BLaER1 (cell line): Measurements from ENCODE around the gene DTWD1.
A peak's percentile ranks its signal among the peaks of the same experiment; 100 is the strongest.

ENCODE experiments used
- H3K27ac ChIP-seq: shearing (Covaris generic); formaldehyde crosslinking; 2 replicates; pipeline ENCODE4 v1.8.1; 2022
- H3K27me3 ChIP-seq: shearing (Covaris generic); formaldehyde crosslinking; 2 replicates; pipeline ENCODE4 v1.8.1; 2022
- H3K36me3 ChIP-seq: shearing (Covaris generic); formaldehyde crosslinking; 2 replicates; pipeline ENCODE4 v1.8.1; 2022
- H3K4me1 ChIP-seq: shearing (Covaris generic); formaldehyde crosslinking; 2 replicates; pipeline ENCODE4 v1.8.1; 2022
- H3K4me2 ChIP-seq: shearing (Covaris generic); formaldehyde crosslinking; 2 replicates; pipeline ENCODE4 v1.8.1; 2022
- H3K4me3 ChIP-seq: shearing (Covaris generic); formaldehyde crosslinking; 2 replicates; pipeline ENCODE4 v1.8.1; 2022
- H3K9ac ChIP-seq: shearing (Covaris generic); formaldehyde crosslinking; 2 replicates; pipeline ENCODE4 v1.8.1; 2022
- H3K9me3 ChIP-seq: shearing (Covaris generic); formaldehyde crosslinking; 2 replicates; pipeline ENCODE4 v1.8.1; 2022
- H4K20me1 ChIP-seq: shearing (Covaris generic); formaldehyde crosslinking; 2 replicates; pipeline ENCODE4 v1.8.1; 2022
- Cebpa-rat ChIP-seq: shearing (Covaris generic); IDR thresholded peaks from 2 replicates; pipeline ENCODE4 v1.8.1; 2022

The DTWD1 gene

DNA sequence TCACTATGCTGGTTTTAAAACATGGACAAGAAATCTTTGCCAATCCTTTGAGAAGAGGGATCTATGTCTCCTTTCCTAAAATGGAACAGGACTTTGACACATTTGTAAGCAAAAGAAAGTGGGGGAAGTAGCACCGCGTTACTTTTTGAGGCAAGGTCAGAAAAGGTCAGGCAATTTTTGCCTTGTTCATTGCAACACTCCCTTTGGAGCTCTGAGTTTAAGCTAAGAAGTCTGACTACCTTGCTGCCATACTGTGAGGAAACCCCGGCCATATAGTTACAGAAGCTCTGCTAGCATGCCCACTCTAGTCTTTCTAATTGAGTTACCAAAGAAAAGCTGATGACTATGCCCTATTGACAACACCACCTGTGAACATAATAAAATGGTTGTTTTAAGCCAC is 1.6 kb upstream of the DTWD1 start:
- H3K4me2 ChIP-seq: no peak overlapping the region

DNA sequence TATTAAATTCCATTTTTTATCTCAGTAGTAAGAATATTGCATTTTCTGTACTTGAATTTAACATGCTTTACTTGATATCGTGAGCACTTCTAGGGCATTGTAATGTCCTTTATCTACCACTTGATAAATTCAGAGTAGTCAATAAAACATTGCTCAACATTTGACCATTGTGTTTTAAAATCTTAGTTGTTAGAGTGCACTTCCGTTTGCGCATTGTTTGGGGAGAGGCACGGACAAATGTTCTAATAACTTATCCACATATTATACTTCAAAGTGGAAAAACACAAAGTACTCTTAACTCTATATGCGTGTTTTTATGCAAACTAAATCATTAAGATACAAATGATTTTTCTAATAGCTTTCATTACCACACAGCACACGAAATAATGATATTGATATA is 649 bp upstream of the DTWD1 start:
- no peaks in the 10 kb centered on the region for H3K27me3 ChIP-seq
- H3K27ac ChIP-seq: peak overlapping the region; percentile 54; the same call in 1 of the 2 replicates
- peak overlapping the region; percentile 66 for H3K4me2 ChIP-seq
- H3K4me1 ChIP-seq: peaks cover 14% of the 10 kb centered on the region
- H4K20me1 ChIP-seq: no peaks in the 10 kb centered on the region
- H3K36me3 ChIP-seq: peaks cover 17% of the 10 kb centered on the region; the same call in 1 of the 2 replicates
- peak overlapping the region; percentile 78 for H3K4me3 ChIP-seq
- peaks cover 26% of the 10 kb centered on the region for H3K9me3 ChIP-seq
- TF ChIP-seq Cebpa-rat: no peak
- H3K9ac ChIP-seq: peak overlapping the region; percentile 90

More for the DNA sequence above, 1.6 kb upstream of the DTWD1 start:
- Histone ChIP-seq H3K9me3 (peaks cover 28% of the 10 kb centered on the region), H3K9ac (no peak overlapping the region), H3K27me3 (no peaks in the 10 kb centered on the region), H3K36me3 (peaks cover 17% of the 10 kb centered on the region), H3K4me1 (peaks cover 14% of the 10 kb centered on the region), H3K27ac (no peak overlapping the region), H3K4me3 (no peak overlapping the region), H4K20me1 (no peaks in the 10 kb centered on the region)
- TF ChIP-seq Cebpa-rat: no peak

DNA sequence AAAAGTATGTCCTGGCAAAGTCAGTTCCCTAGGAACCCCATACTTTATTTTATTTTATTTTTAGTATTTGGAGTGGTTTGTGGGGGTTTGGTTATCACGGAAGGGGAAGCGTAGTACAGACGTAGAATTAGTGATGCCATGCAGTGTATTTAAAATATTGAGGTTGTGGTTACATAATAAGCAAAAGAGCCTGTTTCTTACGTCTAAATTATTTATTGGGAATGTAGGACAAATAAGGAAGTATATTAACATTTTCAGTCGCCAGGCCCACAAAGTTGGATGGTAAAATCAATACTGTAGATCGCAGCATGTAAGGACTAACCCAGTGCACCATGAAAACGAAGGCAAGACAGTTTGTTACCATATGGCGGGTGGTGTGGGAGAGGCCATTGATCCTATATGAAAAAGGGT is 558 bp downstream of the DTWD1 start:
- H3K9ac ChIP-seq: peak overlapping the region; percentile 90
- no peaks in the 10 kb centered on the region for H3K27me3 ChIP-seq
- H3K4me1 ChIP-seq: peaks cover 14% of the 10 kb centered on the region
- no peak for TF ChIP-seq Cebpa-rat
- H3K9me3 ChIP-seq: peaks cover 27% of the 10 kb centered on the region
- H3K36me3 ChIP-seq: peaks cover 24% of the 10 kb centered on the region
- H3K4me3 ChIP-seq: peak overlapping the region; percentile 78
- no peaks in the 10 kb centered on the region for H4K20me1 ChIP-seq
- peak overlapping the region; percentile 88 for H3K27ac ChIP-seq
- H3K4me2 ChIP-seq: peak overlapping the region; percentile 79

DNA sequence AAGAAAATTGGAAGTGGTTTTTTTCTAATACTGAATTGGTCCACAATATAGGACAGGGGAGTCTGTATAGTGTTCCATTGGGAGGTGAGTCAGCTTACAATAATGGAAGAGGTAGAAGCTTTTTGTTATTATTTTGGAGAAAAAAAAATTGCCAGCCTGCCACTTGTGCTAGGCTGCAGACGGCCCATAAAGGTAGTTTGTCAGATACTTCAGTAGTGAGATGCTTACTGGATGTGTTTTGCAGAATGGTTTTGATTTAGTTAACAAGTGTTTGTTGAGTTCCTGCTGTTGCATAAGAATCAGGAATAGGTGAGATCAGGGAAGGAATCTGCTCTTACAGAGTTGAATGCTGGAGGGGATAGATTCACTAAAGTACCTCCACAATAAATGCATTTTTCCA is 1.0 kb downstream of the DTWD1 start:
- no peaks in the 10 kb centered on the region for H3K27me3 ChIP-seq
- peak overlapping the region; percentile 78 for H3K4me3 ChIP-seq
- H3K36me3 ChIP-seq: peaks cover 24% of the 10 kb centered on the region
- peak overlapping the region; percentile 79 for H3K4me2 ChIP-seq
- H3K27ac ChIP-seq: no peak overlapping the region
- H3K9ac ChIP-seq: peak overlapping the region; percentile 90
- peaks cover 27% of the 10 kb centered on the region for H3K9me3 ChIP-seq
- no peak for TF ChIP-seq Cebpa-rat
- H3K4me1 ChIP-seq: peaks cover 14% of the 10 kb centered on the region
- H4K20me1 ChIP-seq: no peaks in the 10 kb centered on the region

DNA sequence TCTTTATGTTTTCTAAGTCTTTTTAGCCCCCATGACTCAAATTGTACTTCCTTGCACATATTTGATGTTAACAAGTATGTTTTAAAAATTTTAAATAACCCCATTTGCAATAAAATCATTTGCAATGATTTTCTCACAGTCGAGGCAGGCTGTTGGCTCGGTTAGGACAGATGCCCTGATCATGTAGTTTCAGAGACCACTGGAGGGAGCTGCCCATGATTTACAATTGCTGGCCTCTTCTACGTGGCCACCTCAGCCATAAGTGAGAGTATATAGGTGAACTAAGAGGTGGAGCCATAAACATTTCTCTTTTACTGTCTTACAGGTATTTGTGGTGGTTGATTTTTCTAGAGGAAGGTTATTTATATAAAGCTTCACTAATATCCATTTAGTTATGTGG is 1.7 kb downstream of the DTWD1 start:
- H3K27me3 ChIP-seq: no peaks in the 10 kb centered on the region
- H3K9me3 ChIP-seq: peaks cover 27% of the 10 kb centered on the region
- H4K20me1 ChIP-seq: no peaks in the 10 kb centered on the region
- no peak for TF ChIP-seq Cebpa-rat
- peaks cover 28% of the 10 kb centered on the region for H3K36me3 ChIP-seq
- H3K4me2 ChIP-seq: no peak overlapping the region
- no peak overlapping the region for H3K27ac ChIP-seq
- no peak overlapping the region for H3K4me3 ChIP-seq
- peaks cover 14% of the 10 kb centered on the region for H3K4me1 ChIP-seq
- no peak overlapping the region for H3K9ac ChIP-seq

DNA sequence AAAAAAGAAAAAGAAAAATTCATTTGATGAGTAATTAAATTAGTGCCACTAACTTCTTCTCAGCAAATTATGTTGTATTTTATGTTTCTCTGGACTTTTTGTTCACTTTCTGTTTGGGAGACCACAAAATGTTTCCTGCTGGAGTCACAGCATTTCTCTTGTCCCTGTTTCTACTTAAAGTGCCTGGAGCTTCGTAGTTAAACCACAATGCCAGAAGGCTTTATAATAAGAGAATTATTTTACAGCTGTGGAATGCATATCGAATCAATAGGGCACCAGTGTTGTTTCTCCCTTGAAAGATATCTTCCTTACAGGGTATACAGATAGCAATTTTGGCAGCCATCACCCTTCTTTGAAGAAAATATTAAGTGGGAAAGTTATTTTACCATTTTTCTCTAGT is 3.2 kb downstream of the DTWD1 start:
- Histone ChIP-seq H3K4me1 (peaks cover 14% of the 10 kb centered on the region), H3K4me3 (no peak overlapping the region), H3K27ac (no peak overlapping the region), H3K4me2 (no peak overlapping the region), H3K27me3 (no peaks in the 10 kb centered on the region), H3K36me3 (peaks cover 35% of the 10 kb centered on the region), H4K20me1 (no peaks in the 10 kb centered on the region), H3K9me3 (peaks cover 27% of the 10 kb centered on the region), H3K9ac (no peak overlapping the region)
- no peak for TF ChIP-seq Cebpa-rat

DNA sequence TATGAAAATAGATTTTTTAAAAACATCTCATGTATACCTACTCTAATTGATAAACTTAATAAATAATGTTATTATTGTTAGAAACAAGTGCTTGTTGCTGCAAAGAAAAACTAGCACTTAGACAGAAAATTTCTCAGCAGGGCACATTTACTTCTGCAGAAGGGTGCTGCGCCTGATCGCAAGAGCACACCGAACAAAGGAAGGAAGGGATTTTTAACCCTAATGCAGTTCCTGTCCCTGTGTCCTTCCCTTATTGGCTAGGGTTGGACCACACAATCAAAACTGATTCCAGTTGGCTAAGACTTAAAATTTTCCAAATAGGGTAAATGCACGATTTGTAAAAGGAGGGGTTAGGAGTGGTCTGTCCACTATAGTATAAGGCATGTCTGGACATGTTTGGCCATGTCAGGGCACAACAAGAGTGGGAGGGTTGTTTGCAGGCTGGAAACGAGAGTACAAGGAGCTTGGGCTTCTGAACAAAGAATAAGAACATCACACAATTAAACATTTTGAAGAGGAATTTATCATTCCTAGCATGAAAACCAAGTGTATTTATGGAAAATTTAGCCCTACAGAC is 4.7 kb downstream of the DTWD1 start:
- no peak for TF ChIP-seq Cebpa-rat
- no peak overlapping the region for H3K4me3 ChIP-seq
- no peak overlapping the region for H3K4me2 ChIP-seq
- peaks cover 9% of the 10 kb centered on the region for H3K4me1 ChIP-seq
- peaks cover 27% of the 10 kb centered on the region for H3K9me3 ChIP-seq
- H3K27ac ChIP-seq: no peak overlapping the region
- H3K36me3 ChIP-seq: peaks cover 39% of the 10 kb centered on the region
- no peaks in the 10 kb centered on the region for H4K20me1 ChIP-seq
- no peak overlapping the region for H3K9ac ChIP-seq
- no peaks in the 10 kb centered on the region for H3K27me3 ChIP-seq

DNA sequence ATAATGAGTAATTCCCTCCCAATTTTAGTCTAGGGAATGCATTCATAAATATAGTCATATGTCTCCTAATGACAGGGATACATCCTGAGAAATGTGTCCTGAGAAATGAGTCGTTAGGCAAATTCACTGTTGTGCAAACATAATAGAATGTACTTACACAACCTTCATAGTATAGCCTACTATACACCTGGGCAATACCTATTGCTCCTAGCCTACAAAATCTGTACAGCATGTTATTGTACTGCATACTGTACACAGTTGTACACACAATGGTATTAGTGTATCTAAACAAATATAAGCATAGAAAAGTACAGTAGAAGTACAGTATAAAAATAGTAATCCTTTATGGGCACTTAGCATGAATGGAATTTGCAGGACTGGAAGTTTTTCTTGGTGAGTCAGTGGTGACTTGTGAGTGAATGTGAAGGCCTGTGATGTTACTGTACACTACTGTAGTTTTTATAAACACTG is 6.6 kb downstream of the DTWD1 start:
- no peak overlapping the region for H3K27ac ChIP-seq
- H3K9ac ChIP-seq: no peak overlapping the region
- H3K4me2 ChIP-seq: no peak overlapping the region
- no peaks in the 10 kb centered on the region for H4K20me1 ChIP-seq
- no peaks in the 10 kb centered on the region for H3K27me3 ChIP-seq
- H3K4me3 ChIP-seq: no peak overlapping the region
- H3K4me1 ChIP-seq: no peaks in the 10 kb centered on the region; the same call in 1 of the 2 replicates
- TF ChIP-seq Cebpa-rat: no peak
- H3K9me3 ChIP-seq: peaks cover 27% of the 10 kb centered on the region
- peaks cover 47% of the 10 kb centered on the region for H3K36me3 ChIP-seq

DNA sequence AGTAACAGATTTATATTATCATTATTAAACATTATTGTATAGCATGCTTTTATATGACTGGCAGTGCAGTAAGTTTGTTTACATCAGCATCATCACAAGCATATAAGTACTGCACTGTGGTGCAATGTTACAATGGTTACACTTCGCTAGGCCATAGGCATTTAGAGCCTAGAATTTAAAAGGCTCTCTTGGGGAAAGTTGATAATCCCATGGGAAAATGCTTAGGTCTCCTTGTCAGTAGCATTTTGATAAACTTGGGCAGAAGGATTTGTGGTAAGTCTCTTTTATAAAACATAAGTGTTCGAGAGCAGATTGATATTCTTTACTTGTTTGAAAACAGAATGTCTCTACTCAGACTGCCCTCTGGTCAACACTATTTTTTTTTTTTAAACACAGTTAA is 7.5 kb downstream of the DTWD1 start:
- no peaks in the 10 kb centered on the region for H3K4me1 ChIP-seq
- peaks cover 23% of the 10 kb centered on the region for H3K9me3 ChIP-seq
- H3K27me3 ChIP-seq: no peaks in the 10 kb centered on the region
- peaks cover 49% of the 10 kb centered on the region for H3K36me3 ChIP-seq
- TF ChIP-seq Cebpa-rat: no peak
- H3K9ac ChIP-seq: no peak overlapping the region
- no peaks in the 10 kb centered on the region for H4K20me1 ChIP-seq
- no peak overlapping the region for H3K4me2 ChIP-seq
- H3K4me3 ChIP-seq: no peak overlapping the region
- no peak overlapping the region for H3K27ac ChIP-seq

DNA sequence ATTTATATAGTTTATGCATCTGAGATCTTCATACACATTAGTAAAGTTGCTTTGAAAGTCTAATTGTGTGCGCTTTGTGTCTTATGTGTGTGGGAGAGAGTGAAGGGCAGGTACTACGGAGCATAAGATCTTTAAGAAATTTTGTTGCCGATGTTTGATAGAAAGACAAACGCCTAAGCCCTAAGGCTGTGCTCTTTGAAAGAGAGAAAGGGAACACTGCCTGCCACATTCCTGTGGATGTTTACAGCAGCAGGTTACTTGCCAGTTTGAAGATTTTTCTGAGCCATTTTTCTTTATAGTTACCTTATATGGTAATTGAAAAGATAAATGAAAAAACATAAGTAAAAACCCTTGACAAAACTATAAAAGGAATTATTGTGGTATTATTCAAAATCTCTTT is 17.0 kb downstream of the DTWD1 start:
- H3K4me2 ChIP-seq: no peak overlapping the region

More for the DNA sequence above, 17.0 kb downstream of the DTWD1 start:
- Histone ChIP-seq H3K27ac (no peak overlapping the region), H3K9ac (no peak overlapping the region), H3K36me3 (peaks cover 23% of the 10 kb centered on the region), H3K4me1 (peaks cover 9% of the 10 kb centered on the region), H3K9me3 (no peaks in the 10 kb centered on the region), H3K4me3 (no peak overlapping the region), H4K20me1 (no peaks in the 10 kb centered on the region), H3K27me3 (no peaks in the 10 kb centered on the region)
- TF ChIP-seq Cebpa-rat: no peak
